ENCODE measurements around the gene STON1. TPM values are rescaled to one million over a fixed set of nuclear protein-coding genes. Genes with fewer than 3 reads are reported as not detected.

Gene STON1
- polyA plus RNA-seq, 1 donor from 2014 or later, result 2.8 TPM

DNA sequence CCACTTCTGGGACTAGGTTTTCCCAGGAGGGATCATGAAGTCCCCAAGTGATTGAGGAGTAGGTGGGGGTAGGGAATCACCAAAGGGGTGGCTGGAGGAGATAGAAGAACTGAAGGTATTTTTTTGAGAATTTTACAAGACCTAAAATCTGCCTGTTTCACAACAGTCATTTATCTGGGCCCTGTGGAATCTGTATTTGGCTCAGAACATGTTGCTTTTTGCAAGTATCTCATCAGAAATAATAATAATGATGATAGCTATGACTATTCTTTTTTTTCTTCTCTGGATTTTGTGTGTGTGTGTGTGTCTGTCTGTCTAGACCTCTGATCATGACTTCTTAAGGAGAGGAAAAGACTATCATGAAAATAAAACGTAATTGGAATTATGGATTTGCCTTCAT, 13.9 kb downstream of the STON1 start (continued):
- TF ChIP-seq EZH2 (IDR thresholded peaks at IDR 0.05; ENCODE audit: borderline replicate concordance, insufficient read depth, low read length, poor library complexity, severe bottlenecking) (no peak), SMC3 (conservative IDR thresholded peaks at IDR 0.05; ENCODE audit: poor library complexity) (no peak), RAD21 (conservative IDR thresholded peaks at IDR 0.05) (no peak)

GRCh38 chr2:48545244-48545643, 15.3 kb downstream of the STON1 start:
- Histone ChIP-seq H3K27me3 (ENCODE audit: insufficient read depth, low read depth, low read length) (no peaks in the 10 kb centered on the region), H3K4me2 (ENCODE audit: low read length) (no peak overlapping the region), H2AFZ (ENCODE audit: low read depth, low read length) (no peak overlapping the region), H3K9me2 (ENCODE audit: insufficient read depth, low read length) (no peaks in the 10 kb centered on the region), H3K79me2 (replicated peaks; ENCODE audit: insufficient read depth, low read length) (peaks cover 5% of the 10 kb centered on the region), H3F3A (ENCODE audit: insufficient read depth, low read length, poor library complexity, severe bottlenecking) (no peaks in the 10 kb centered on the region), H3K9ac (ENCODE audit: low read length) (no peak overlapping the region), H3K4me3 (ENCODE audit: low read length) (no peak overlapping the region), H4K20me1 (ENCODE audit: insufficient read depth) (no peaks in the 10 kb centered on the region), H3K27ac (ENCODE audit: low read length) (no peak overlapping the region), H3K36me3 (ENCODE audit: insufficient read depth, low read length) (no peaks in the 10 kb centered on the region), H3K9me3 (ENCODE audit: low read length) (no peaks in the 10 kb centered on the region)
- TF ChIP-seq, protein P1, sequence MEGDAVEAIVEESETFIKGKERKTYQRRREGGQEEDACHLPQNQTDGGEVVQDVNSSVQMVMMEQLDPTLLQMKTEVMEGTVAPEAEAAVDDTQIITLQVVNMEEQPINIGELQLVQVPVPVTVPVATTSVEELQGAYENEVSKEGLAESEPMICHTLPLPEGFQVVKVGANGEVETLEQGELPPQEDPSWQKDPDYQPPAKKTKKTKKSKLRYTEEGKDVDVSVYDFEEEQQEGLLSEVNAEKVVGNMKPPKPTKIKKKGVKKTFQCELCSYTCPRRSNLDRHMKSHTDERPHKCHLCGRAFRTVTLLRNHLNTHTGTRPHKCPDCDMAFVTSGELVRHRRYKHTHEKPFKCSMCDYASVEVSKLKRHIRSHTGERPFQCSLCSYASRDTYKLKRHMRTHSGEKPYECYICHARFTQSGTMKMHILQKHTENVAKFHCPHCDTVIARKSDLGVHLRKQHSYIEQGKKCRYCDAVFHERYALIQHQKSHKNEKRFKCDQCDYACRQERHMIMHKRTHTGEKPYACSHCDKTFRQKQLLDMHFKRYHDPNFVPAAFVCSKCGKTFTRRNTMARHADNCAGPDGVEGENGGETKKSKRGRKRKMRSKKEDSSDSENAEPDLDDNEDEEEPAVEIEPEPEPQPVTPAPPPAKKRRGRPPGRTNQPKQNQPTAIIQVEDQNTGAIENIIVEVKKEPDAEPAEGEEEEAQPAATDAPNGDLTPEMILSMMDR (IDR thresholded peaks at IDR 0.05; ENCODE audit: poor library complexity, severe bottlenecking), result no peak
- TF ChIP-seq SMC3 (conservative IDR thresholded peaks at IDR 0.05; ENCODE audit: poor library complexity) (no peak), EP300 (conservative IDR thresholded peaks at IDR 0.05; ENCODE audit: poor library complexity, severe bottlenecking) (no peak), TAF1 (IDR thresholded peaks at IDR 0.05; ENCODE audit: low read depth) (no peak)

- Histone ChIP-seq H3K36me3 (ENCODE audit: insufficient read depth, low read length) (no peaks in the 10 kb centered on the region), H3K4me3 (ENCODE audit: low read length) (no peak overlapping the region), H3K79me2 (replicated peaks; ENCODE audit: insufficient read depth, low read length) (no peaks in the 10 kb centered on the region), H3K9me3 (ENCODE audit: low read length) (no peaks in the 10 kb centered on the region), H3K27me3 (ENCODE audit: insufficient read depth, low read depth, low read length) (no peaks in the 10 kb centered on the region), H3K9ac (ENCODE audit: low read length) (no peak overlapping the region), H4K20me1 (ENCODE audit: insufficient read depth) (no peaks in the 10 kb centered on the region), H3K27ac (ENCODE audit: low read length) (no peak overlapping the region), H3K9me2 (ENCODE audit: insufficient read depth, low read length) (no peaks in the 10 kb centered on the region), H3F3A (ENCODE audit: insufficient read depth, low read length, poor library complexity, severe bottlenecking) (no peaks in the 10 kb centered on the region), H2AFZ (ENCODE audit: low read depth, low read length) (no peak overlapping the region), H3K4me2 (ENCODE audit: low read length) (no peak overlapping the region)
- no peak for TF ChIP-seq REST (IDR thresholded peaks at IDR 0.05; ENCODE audit: borderline replicate concordance)
- no peak for TF ChIP-seq EP300 (conservative IDR thresholded peaks at IDR 0.05; ENCODE audit: poor library complexity, severe bottlenecking)
- no peak for TF ChIP-seq RAD21 (conservative IDR thresholded peaks at IDR 0.05)
- TF ChIP-seq MXI1 (conservative IDR thresholded peaks at IDR 0.05; ENCODE audit: poor library complexity, severe bottlenecking), result no peak
- TF ChIP-seq EZH2 (IDR thresholded peaks at IDR 0.05; ENCODE audit: borderline replicate concordance, insufficient read depth, low read length, poor library complexity, severe bottlenecking), result no peak
- TF ChIP-seq, protein P1 (IDR thresholded peaks at IDR 0.05; ENCODE audit: poor library complexity, severe bottlenecking), result no peak
- TF ChIP-seq TAF1 (IDR thresholded peaks at IDR 0.05; ENCODE audit: low read depth), result no peak
- TF ChIP-seq POLR2AphosphoS5 (IDR thresholded peaks at IDR 0.05), result no peak
- TF ChIP-seq SMC3 (conservative IDR thresholded peaks at IDR 0.05; ENCODE audit: poor library complexity), result no peak
Measured at GRCh38 chr2:48548840-48549239, 18.9 kb downstream of the STON1 start.

All from neural cell (in vitro differentiated cells).